GM10248 (cell line): ENCODE data around the gene CTH.
"Not testable (repeated sequence)": the region's sequence is repeated elsewhere in the genome, so short reads cannot be mapped to it uniquely, and the experiment has no call there.

Experiments used
- CTCF ChIA-PET: fragments of 300-600 bp; sonication (Branson Sonifier 250); formaldehyde crosslinking; extraction: SDS; loops from one replicate; lab custom pipeline; 2021; ENCODE audit warnings: antibody characterized with exemption; lab: Yijun Ruan, JAX
- POLR2A ChIA-PET: fragments of 350-650 bp; sonication (Branson Sonifier 250); formaldehyde crosslinking; extraction: SDS; loops from one replicate; lab custom pipeline; 2020; ENCODE audit warnings: antibody characterized with exemption; lab: Yijun Ruan, JAX
- DNase-seq: peaks from one replicate; pipeline ENCODE4 v3.0.0; 2012; ENCODE audit errors: extremely low spot score
- TF ChIP-seq, protein P1 (sequence below): IDR thresholded peaks from 2 replicates; pipeline ENCODE4 v1.5.1; 2012; ENCODE audit warnings: mild to moderate bottlenecking, low read depth; ENCODE audit errors: extremely low read depth, missing control alignments, control extremely low read depth

Gene CTH

GRCh38 chr1:70403759-70404158, 7.3 kb upstream of the CTH start:
- TF ChIP-seq, protein P1, sequence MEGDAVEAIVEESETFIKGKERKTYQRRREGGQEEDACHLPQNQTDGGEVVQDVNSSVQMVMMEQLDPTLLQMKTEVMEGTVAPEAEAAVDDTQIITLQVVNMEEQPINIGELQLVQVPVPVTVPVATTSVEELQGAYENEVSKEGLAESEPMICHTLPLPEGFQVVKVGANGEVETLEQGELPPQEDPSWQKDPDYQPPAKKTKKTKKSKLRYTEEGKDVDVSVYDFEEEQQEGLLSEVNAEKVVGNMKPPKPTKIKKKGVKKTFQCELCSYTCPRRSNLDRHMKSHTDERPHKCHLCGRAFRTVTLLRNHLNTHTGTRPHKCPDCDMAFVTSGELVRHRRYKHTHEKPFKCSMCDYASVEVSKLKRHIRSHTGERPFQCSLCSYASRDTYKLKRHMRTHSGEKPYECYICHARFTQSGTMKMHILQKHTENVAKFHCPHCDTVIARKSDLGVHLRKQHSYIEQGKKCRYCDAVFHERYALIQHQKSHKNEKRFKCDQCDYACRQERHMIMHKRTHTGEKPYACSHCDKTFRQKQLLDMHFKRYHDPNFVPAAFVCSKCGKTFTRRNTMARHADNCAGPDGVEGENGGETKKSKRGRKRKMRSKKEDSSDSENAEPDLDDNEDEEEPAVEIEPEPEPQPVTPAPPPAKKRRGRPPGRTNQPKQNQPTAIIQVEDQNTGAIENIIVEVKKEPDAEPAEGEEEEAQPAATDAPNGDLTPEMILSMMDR = no peak
- POLR2A ChIA-PET = no interaction called here
- CTCF ChIA-PET = interaction anchor here (4.2 kb wide), 1 partner anchor 15 kb away, joined by 15 read pairs; no protein-coding TSS in a partner anchor
- no peak for DNase-seq

DNA sequence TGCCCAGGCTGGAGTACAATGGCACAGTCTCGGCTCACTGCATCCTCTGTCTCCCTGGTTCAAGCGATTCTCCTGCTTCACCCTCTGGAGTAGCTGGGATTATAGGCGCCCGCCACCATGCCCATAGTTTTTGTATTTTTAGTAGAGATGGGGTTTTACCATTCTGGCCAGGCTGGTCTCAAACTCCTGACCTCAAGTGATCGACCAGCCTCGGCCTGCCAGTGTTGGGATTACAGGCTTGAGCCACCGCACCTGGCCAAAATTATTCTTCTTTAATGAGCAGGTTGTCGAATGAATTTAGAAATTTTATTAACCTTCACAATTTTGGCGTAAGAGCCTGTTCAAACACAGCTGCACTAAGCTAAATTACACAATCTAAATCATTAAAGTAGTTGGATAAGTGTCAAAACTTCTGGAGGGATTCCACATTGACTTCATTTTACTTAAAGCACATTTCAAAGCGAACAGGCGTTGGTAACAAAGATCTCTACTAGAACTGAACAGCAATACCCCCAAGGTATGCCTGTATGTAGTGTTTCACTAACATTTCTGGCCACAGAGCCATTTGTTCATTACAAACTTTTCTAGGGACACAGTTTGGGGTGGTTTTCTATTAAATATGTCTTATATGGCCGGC, 5.2 kb upstream of the CTH start:
- ChIA-PET CTCF (interaction anchor here (0.6 to 1.1 kb wide), 2 partner anchors 10 to 106 kb away, joined by 3 read pairs; no protein-coding TSS in a partner anchor), POLR2A (no interaction called here)
- no peak for DNase-seq
- TF ChIP-seq, protein P1 = no peak

DNA sequence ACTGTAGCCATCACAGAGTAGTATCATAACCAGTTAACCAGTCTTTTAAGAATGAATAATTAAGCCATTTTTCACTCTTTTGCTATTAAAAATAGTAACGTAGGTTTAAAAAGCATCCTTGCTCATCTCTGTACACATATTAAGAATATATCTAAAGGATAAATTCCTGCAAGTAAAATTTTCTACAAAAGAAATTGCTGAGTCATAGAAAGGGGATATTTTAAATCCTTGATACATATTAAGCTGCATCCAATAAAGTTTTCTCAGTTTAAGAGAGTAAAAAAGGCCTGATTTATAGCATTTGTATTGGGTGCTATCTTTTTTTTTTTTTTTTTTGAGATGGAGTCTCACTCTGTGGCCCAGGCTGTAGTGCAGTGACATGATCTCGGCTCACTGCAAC, 1.9 kb upstream of the CTH start:
- DNase-seq = no peak
- ChIA-PET CTCF (interaction anchor here (1.1 to 2.0 kb wide), 3 partner anchors 9 to 18 kb away, joined by 3 to 10 read pairs (median 3); no protein-coding TSS in a partner anchor), POLR2A (no interaction called here)
- TF ChIP-seq, protein P1 = no peak

DNA sequence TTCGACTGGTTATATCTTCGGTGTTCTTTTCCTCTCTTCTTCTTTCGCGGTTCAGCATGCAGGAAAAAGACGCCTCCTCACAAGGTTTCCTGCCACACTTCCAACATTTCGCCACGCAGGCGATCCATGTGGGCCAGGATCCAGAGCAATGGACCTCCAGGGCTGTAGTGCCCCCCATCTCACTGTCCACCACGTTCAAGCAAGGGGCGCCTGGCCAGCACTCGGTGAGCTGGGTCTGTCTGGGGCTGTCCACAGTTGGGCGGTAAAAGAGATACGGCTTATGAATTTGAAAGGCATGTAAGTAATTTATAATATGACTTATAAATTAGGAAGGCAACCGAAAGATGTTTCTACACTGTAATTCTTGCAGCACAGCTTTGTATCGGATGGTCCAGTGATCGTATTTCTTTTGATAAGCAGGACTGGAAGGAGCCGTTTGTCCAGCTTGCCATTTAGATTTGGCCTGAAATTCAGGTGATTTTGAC, 334 bp downstream of the CTH start:
- ChIA-PET POLR2A (interaction anchor here (0.5 to 1.6 kb wide), 8 partner anchors 9 to 216 kb away, joined by 3 to 9 read pairs (median 4); partner anchors contain the start of genes ANKRD13C and SRSF11), CTCF (interaction anchor here (1.2 to 2.4 kb wide), 7 partner anchors 13 to 96 kb away, joined by 3 to 10 read pairs (median 3); partner anchors contain the start of gene ANKRD13C)
- DNase-seq = no peak
- TF ChIP-seq, protein P1 = no peak

- CTCF ChIA-PET = no interaction called here
- POLR2A ChIA-PET = no interaction called here
- TF ChIP-seq, protein P1 = no peak
- DNase-seq = no peak
Measured at GRCh38 chr1:70415882-70416281, 4.8 kb downstream of the CTH start.

GRCh38 chr1:70418973-70419734, 8.1 kb downstream of the CTH start:
- ChIA-PET POLR2A (interaction anchor here (0.7 kb wide), 1 partner anchor 99 kb away, joined by 3 read pairs; no protein-coding TSS in a partner anchor), CTCF (interaction anchor here (1.6 kb wide), 1 partner anchor 56 kb away, joined by 3 read pairs; no protein-coding TSS in a partner anchor)
- not testable (repeated sequence) for DNase-seq
